Measurements from ENCODE around the gene LGALSL. TPM values are rescaled to one million over a fixed set of nuclear protein-coding genes. Genes with fewer than 3 reads are reported as not detected.

Gene LGALSL
- total and polyA plus RNA-seq, 2 donors from 2014 or later: 16.2 to 17.3 TPM

- Histone ChIP-seq H3K4me3 (ENCODE audit: low read length in 3 of 3) (no peak overlapping the region), H3K36me3 (ENCODE audit: control insufficient read depth in 2 of 3, insufficient read depth in 3 of 3, low read length in 3 of 3) (no peaks in the 10 kb centered on the region), H3K9me3 (ENCODE audit: control insufficient read depth in 2 of 3, insufficient read depth in 1 of 3, low read length in 3 of 3) (no peaks in the 10 kb centered on the region), H3K27ac (ENCODE audit: low read depth in 2 of 2, low read length in 2 of 2) (no peak overlapping the region), H3K9ac (ENCODE audit: low read length in 3 of 3) (no peak overlapping the region), H3K27me3 (ENCODE audit: control insufficient read depth, insufficient read depth, low read length) (no peaks in the 10 kb centered on the region), H3K4me1 (ENCODE audit: control insufficient read depth in 2 of 3, insufficient read depth in 2 of 3, low read depth in 1 of 3, low read length in 3 of 3) (peaks cover 3 to 6% (median 3%) of the 10 kb centered on the region in 3 donors)
- DNase-seq: no peak
- no peak for TF ChIP-seq CTCF (IDR thresholded peaks at IDR 0.05; ENCODE audit: borderline replicate concordance, extremely low read depth, insufficient read depth)
- intact Hi-C loops (cut with DNase I): no loop called here
- FAIRE-seq: no peak
These were observed 5.9 kb upstream of the LGALSL start for GRCh38 chr2:64448041-64448426.

GRCh38 chr2:64451051-64451450 lies 2.9 kb upstream of the LGALSL start:
- no peak for DNase-seq
- TF ChIP-seq CTCF (IDR thresholded peaks at IDR 0.05; ENCODE audit: borderline replicate concordance, extremely low read depth, insufficient read depth): no peak
- Histone ChIP-seq H3K27me3 (ENCODE audit: control insufficient read depth, insufficient read depth, low read length) (no peaks in the 10 kb centered on the region), H3K36me3 (ENCODE audit: control insufficient read depth in 2 of 3, insufficient read depth in 3 of 3, low read length in 3 of 3) (no peaks in the 10 kb centered on the region), H3K4me3 (ENCODE audit: low read length in 3 of 3) (no peak overlapping the region), H3K27ac (ENCODE audit: low read depth in 2 of 2, low read length in 2 of 2) (no peak overlapping the region), H3K9ac (ENCODE audit: low read length in 3 of 3) (no peak overlapping the region), H3K9me3 (ENCODE audit: control insufficient read depth in 2 of 3, insufficient read depth in 1 of 3, low read length in 3 of 3) (no peaks in the 10 kb centered on the region), H3K4me1 (ENCODE audit: control insufficient read depth in 2 of 3, insufficient read depth in 2 of 3, low read depth in 1 of 3, low read length in 3 of 3) (peaks cover 3 to 21% (median 7%) of the 10 kb centered on the region in 3 donors)
- FAIRE-seq: no peak
- intact Hi-C loops (cut with DNase I): no loop called here

GRCh38 chr2:64454386-64455332 lies 697 bp downstream of the LGALSL start:
- Histone ChIP-seq H3K4me1 (ENCODE audit: control insufficient read depth in 2 of 3, insufficient read depth in 2 of 3, low read depth in 1 of 3, low read length in 3 of 3) (peaks cover 3 to 21% (median 9%) of the 10 kb centered on the region in 3 donors), H3K27ac (ENCODE audit: low read depth in 2 of 2, low read length in 2 of 2) (peak overlapping the region; percentile 74 to 97), H3K9me3 (ENCODE audit: control insufficient read depth in 2 of 3, insufficient read depth in 1 of 3, low read length in 3 of 3) (no peaks in the 10 kb centered on the region), H3K9ac (ENCODE audit: low read length in 3 of 3) (peak overlapping the region; percentile 38 to 76 (median 58)), H3K36me3 (ENCODE audit: control insufficient read depth in 2 of 3, insufficient read depth in 3 of 3, low read length in 3 of 3) (peaks cover 0 to 16% (median 5%) of the 10 kb centered on the region in 3 donors), H3K4me3 (ENCODE audit: low read length in 3 of 3) (peak overlapping the region; percentile 70 to 72 (median 70)), H3K27me3 (ENCODE audit: control insufficient read depth, insufficient read depth, low read length) (no peaks in the 10 kb centered on the region)
- TF ChIP-seq CTCF (IDR thresholded peaks at IDR 0.05; ENCODE audit: borderline replicate concordance, extremely low read depth, insufficient read depth): no peak
- FAIRE-seq: no peak
- peak; percentile 64 to 86 (median 79) for DNase-seq
- intact Hi-C loops (cut with DNase I): no loop called here
